GM12892 (cell line): ENCODE data around the gene ARFIP1.

Experiments
- POLR2A ChIP-seq: IDR thresholded peaks from 2 replicates; pipeline ENCODE4 v1.6.1; 2011; ENCODE audit warnings: low read depth, low read length, control low read depth
- POLR2AphosphoS5 ChIP-seq: IDR thresholded peaks from 2 replicates; pipeline ENCODE4 v1.6.1; 2011; ENCODE audit warnings: low read depth, low read length, control low read depth

- TF ChIP-seq POLR2A (no peak), POLR2AphosphoS5 (no peak)
Measured at GRCh38 chr4:152864361-152864760, 84.6 kb downstream of the ARFIP1 start.
